Subcutaneous adipose tissue (tissue), 4 donors: ENCODE data around the gene ARMH1. TPM values are rescaled to one million over a fixed set of nuclear protein-coding genes. Genes with fewer than 3 reads are reported as not detected.

Experiments
- CTCF ChIP-seq: fragments of 450-650 bp; IDR thresholded peaks from one replicate; pipeline ENCODE4 v1.5.1; 2016; ENCODE audit warnings: low read depth, mild to moderate bottlenecking, control low read depth, antibody characterized with exemption, moderate library complexity
- total RNA-seq, 4 donors: library from RNA; depleted of rRNA; stranded (reverse); fragments of >200 nt; gene quantifications; one replicate each; pipeline ENCODE4 v1.1.0, GENCODE V29; 2016

ARMH1 gene
- total RNA-seq, 4 donors from 2014 or later = 2.4 to 18.9 TPM; not detected in 2

- no peak for TF ChIP-seq CTCF
Observed at GRCh38 chr1:44661781-44662682, 12.5 kb upstream of the ARMH1 start.

GRCh38 chr1:44662683-44663030 is 11.9 kb upstream of the ARMH1 start:
- no peak for TF ChIP-seq CTCF

GRCh38 chr1:44663417-44663816 is 11.1 kb upstream of the ARMH1 start:
- TF ChIP-seq CTCF = no peak

GRCh38 chr1:44664730-44665370 is 9.7 kb upstream of the ARMH1 start:
- no peak for TF ChIP-seq CTCF

GRCh38 chr1:44670751-44671640 is 3.5 kb upstream of the ARMH1 start:
- TF ChIP-seq CTCF = no peak

GRCh38 chr1:44672254-44672955 is 2.1 kb upstream of the ARMH1 start:
- no peak for TF ChIP-seq CTCF
